Suprapubic skin (tissue), 4 donors: ENCODE measurements around the gene FAM90A1. TPM values are rescaled to one million over a fixed set of nuclear protein-coding genes. Genes with fewer than 3 reads are reported as not detected.
"Not testable (repeated sequence)": the region's sequence is repeated elsewhere in the genome, so short reads cannot be mapped to it uniquely, and the experiment has no call there.

Source experiments
- DNase-seq, 2 donors: peaks; one replicate each; pipeline ENCODE4 v3.0.0-alpha.2; 2019; ENCODE audit warnings: low spot score in 2 of 2
- H3K27ac ChIP-seq: fragments of 200-600 bp; sonication (generic); one replicate; pipeline ENCODE4 v1.5.1; 2019
- H3K27me3 ChIP-seq: fragments of 200-600 bp; sonication (generic); one replicate; pipeline ENCODE4 v1.5.1; 2019
- H3K36me3 ChIP-seq: fragments of 200-600 bp; sonication (generic); one replicate; pipeline ENCODE4 v1.5.1; 2019
- H3K4me1 ChIP-seq: fragments of 200-600 bp; sonication (generic); one replicate; pipeline ENCODE4 v1.5.1; 2019
- H3K4me3 ChIP-seq: fragments of 200-600 bp; sonication (generic); one replicate; pipeline ENCODE4 v1.5.1; 2019; ENCODE audit warnings: mild to moderate bottlenecking
- H3K9me3 ChIP-seq: fragments of 200-600 bp; sonication (generic); one replicate; pipeline ENCODE4 v1.5.1; 2019
- WGBS: methylation state at CpG from one replicate; pipeline ENCODE4 v1.1.5; 2018; 5-methylcytosine and 5-hydroxymethylcytosine counted together
- total RNA-seq, 4 donors: library from RNA; depleted of rRNA; stranded (reverse); fragments of >200 nt; gene quantifications; one replicate each; pipeline ENCODE4 v1.1.0, GENCODE V29; 2016

The FAM90A1 gene
- total RNA-seq = not detected

GRCh38 chr12:8226992-8227731, at the start of gene FAM90A1:
TSS of gene FAM90A1 (minus strand) at chr12:8227618. CDS start at chr12:8224832, 2,786 bp downstream.
- H3K9me3 ChIP-seq, H3K27me3 ChIP-seq, H3K27ac ChIP-seq, DNase-seq, H3K4me1 ChIP-seq, H3K36me3 ChIP-seq: not testable (repeated sequence)
- WGBS = 40% methylated on average over 6 of the region's 22 CpGs
- peak within 1 kb of the TSS; percentile 28 for H3K4me3 ChIP-seq

- H3K27ac ChIP-seq, H3K27me3 ChIP-seq, H3K36me3 ChIP-seq, H3K9me3 ChIP-seq, H3K4me3 ChIP-seq, H3K4me1 ChIP-seq, DNase-seq: not testable (repeated sequence)
- 94% methylated on average over 2 of the region's 2 CpGs for WGBS
These were observed 49.0 kb upstream of the FAM90A1 start for GRCh38 chr12:8276397-8276796.

- not testable (repeated sequence) for H3K27ac ChIP-seq, DNase-seq, H3K27me3 ChIP-seq, H3K9me3 ChIP-seq, H3K36me3 ChIP-seq, H3K4me1 ChIP-seq, H3K4me3 ChIP-seq
- WGBS = 82% methylated on average over 4 of the region's 4 CpGs
These were observed 39.3 kb upstream of the FAM90A1 start for GRCh38 chr12:8266706-8267105.

- 77% methylated on average over 7 of the region's 7 CpGs for WGBS
- not testable (repeated sequence) for DNase-seq, H3K9me3 ChIP-seq, H3K27me3 ChIP-seq, H3K27ac ChIP-seq, H3K4me3 ChIP-seq, H3K4me1 ChIP-seq, H3K36me3 ChIP-seq
These were observed 36.8 kb upstream of the FAM90A1 start for GRCh38 chr12:8264236-8264635.

GRCh38 chr12:8261111-8261554, 33.7 kb upstream of the FAM90A1 start:
- not testable (repeated sequence) for H3K9me3 ChIP-seq, H3K4me3 ChIP-seq, H3K27ac ChIP-seq, H3K36me3 ChIP-seq, H3K27me3 ChIP-seq, H3K4me1 ChIP-seq, DNase-seq
- 29% methylated on average over 13 of the region's 14 CpGs for WGBS

- DNase-seq, H3K4me1 ChIP-seq, H3K9me3 ChIP-seq, H3K27me3 ChIP-seq, H3K36me3 ChIP-seq, H3K4me3 ChIP-seq, H3K27ac ChIP-seq: not testable (repeated sequence)
- 78% methylated on average over 5 of the region's 5 CpGs for WGBS
These were observed 28.9 kb upstream of the FAM90A1 start for GRCh38 chr12:8256356-8256755.

- not testable (repeated sequence) for H3K27me3 ChIP-seq, H3K4me1 ChIP-seq, H3K27ac ChIP-seq, H3K4me3 ChIP-seq, H3K9me3 ChIP-seq, H3K36me3 ChIP-seq, DNase-seq
- 95% methylated on average over 9 of the region's 9 CpGs for WGBS
These were observed 27.3 kb upstream of the FAM90A1 start for GRCh38 chr12:8254705-8255104.

GRCh38 chr12:8252056-8252818, 24.8 kb upstream of the FAM90A1 start:
- not testable (repeated sequence) for H3K27ac ChIP-seq, H3K27me3 ChIP-seq, H3K4me1 ChIP-seq, H3K4me3 ChIP-seq, H3K9me3 ChIP-seq, H3K36me3 ChIP-seq, DNase-seq
- WGBS = 98% methylated on average over 8 of the region's 29 CpGs

GRCh38 chr12:8251616-8252015, 24.2 kb upstream of the FAM90A1 start:
- not testable (repeated sequence) for H3K4me1 ChIP-seq, H3K27me3 ChIP-seq, H3K4me3 ChIP-seq, DNase-seq, H3K27ac ChIP-seq, H3K36me3 ChIP-seq, H3K9me3 ChIP-seq
- 47% methylated on average over 7 of the region's 7 CpGs for WGBS

- peaks cover 11% of the 10 kb centered on the region for H3K4me1 ChIP-seq
- H3K27me3 ChIP-seq, DNase-seq, H3K9me3 ChIP-seq, H3K27ac ChIP-seq, H3K36me3 ChIP-seq, H3K4me3 ChIP-seq: not testable (repeated sequence)
- WGBS = 87% methylated on average over 4 of the region's 4 CpGs
These were observed 19.6 kb upstream of the FAM90A1 start for GRCh38 chr12:8246941-8247535.

GRCh38 chr12:8243682-8244161, 16.3 kb upstream of the FAM90A1 start:
- H3K36me3 ChIP-seq, H3K9me3 ChIP-seq, H3K27me3 ChIP-seq: not testable (repeated sequence)
- Histone ChIP-seq H3K27ac (peak overlapping the region; percentile 81), H3K4me3 (peak overlapping the region; percentile 93), H3K4me1 (peaks cover 13% of the 10 kb centered on the region)
- 0% methylated on average over 24 of the region's 35 CpGs for WGBS
- DNase-seq = peak in 1 of 2 donors; percentile 85

- peak overlapping the region; percentile 93 for H3K4me3 ChIP-seq
- H3K27ac ChIP-seq = peak overlapping the region; percentile 81
- H3K9me3 ChIP-seq, H3K36me3 ChIP-seq, H3K27me3 ChIP-seq: not testable (repeated sequence)
- H3K4me1 ChIP-seq = peaks cover 13% of the 10 kb centered on the region
- DNase-seq = peak; percentile 99
- 1% methylated on average over 26 of the region's 57 CpGs for WGBS
These were observed 15.7 kb upstream of the FAM90A1 start for GRCh38 chr12:8242880-8243681.

- H3K36me3 ChIP-seq, DNase-seq, H3K9me3 ChIP-seq, H3K27me3 ChIP-seq: not testable (repeated sequence)
- Histone ChIP-seq H3K4me3 (peak overlapping the region; percentile 93), H3K4me1 (peaks cover 13% of the 10 kb centered on the region), H3K27ac (peak overlapping the region; percentile 81)
- WGBS = no CpG with 5 or more reads among the region's 28 CpGs
These were observed 15.1 kb upstream of the FAM90A1 start for GRCh38 chr12:8242622-8242879.
